Endothelial cell of umbilical vein (primary cell): ENCODE measurements around the gene PKN2.

Experiments
- EZH2 ChIP-seq: IDR thresholded peaks from 2 replicates; pipeline ENCODE4 v1.6.1; 2012; ENCODE audit warnings: borderline replicate concordance, low read depth, mild to moderate bottlenecking, moderate library complexity, low read length, inconsistent platforms; ENCODE audit not compliant: severe bottlenecking
- FOS ChIP-seq: IDR thresholded peaks from 2 replicates; pipeline ENCODE4 v1.6.1; 2011; ENCODE audit warnings: mild to moderate bottlenecking, low read length, moderate library complexity, borderline replicate concordance; ENCODE audit not compliant: insufficient read depth
- GATA2 ChIP-seq: IDR thresholded peaks from 2 replicates; pipeline ENCODE4 v1.7.0; 2011; ENCODE audit warnings: low read depth, mild to moderate bottlenecking, moderate library complexity, mixed read lengths, low read length; ENCODE audit not compliant: insufficient read length, insufficient read depth
- JUN ChIP-seq: IDR thresholded peaks from 2 replicates; pipeline ENCODE4 v1.6.1; 2011; ENCODE audit warnings: borderline replicate concordance, low read depth; ENCODE audit not compliant: insufficient read length, insufficient read depth
- MYC ChIP-seq: IDR thresholded peaks from one replicate; pipeline ENCODE4 v1.6.1; 2011; ENCODE audit warnings: mild to moderate bottlenecking, low read depth, low read length
- POLR2A ChIP-seq: IDR thresholded peaks from 2 replicates; pipeline ENCODE4 v1.6.1; 2012; ENCODE audit warnings: low read depth, mild to moderate bottlenecking, control low read depth, low read length
- POLR2AphosphoS5 ChIP-seq: IDR thresholded peaks from 2 replicates; pipeline ENCODE4 v1.6.1; 2012; ENCODE audit warnings: low read depth, mild to moderate bottlenecking, control low read depth, low read length, moderate library complexity; ENCODE audit not compliant: insufficient read depth
- TF ChIP-seq, protein P1 (sequence below), 2 donors: IDR thresholded peaks; 1 replicate in 1 of 2; 2 replicates in 1 of 2; pipeline ENCODE4 v1.5.1; 2011; ENCODE audit warnings: low read length in 2 of 2, mild to moderate bottlenecking in 2 of 2, moderate library complexity in 2 of 2, control low read depth in 1 of 2, inconsistent platforms in 1 of 2, low read depth in 1 of 2; ENCODE audit not compliant: insufficient read depth in 1 of 2; ENCODE audit errors: extremely low read depth in 1 of 2
- TF ChIP-seq, protein P2 (sequence below): IDR thresholded peaks from 2 replicates; pipeline ENCODE4 v1.6.1; 2011; ENCODE audit not compliant: insufficient read depth, insufficient read length

DNA sequence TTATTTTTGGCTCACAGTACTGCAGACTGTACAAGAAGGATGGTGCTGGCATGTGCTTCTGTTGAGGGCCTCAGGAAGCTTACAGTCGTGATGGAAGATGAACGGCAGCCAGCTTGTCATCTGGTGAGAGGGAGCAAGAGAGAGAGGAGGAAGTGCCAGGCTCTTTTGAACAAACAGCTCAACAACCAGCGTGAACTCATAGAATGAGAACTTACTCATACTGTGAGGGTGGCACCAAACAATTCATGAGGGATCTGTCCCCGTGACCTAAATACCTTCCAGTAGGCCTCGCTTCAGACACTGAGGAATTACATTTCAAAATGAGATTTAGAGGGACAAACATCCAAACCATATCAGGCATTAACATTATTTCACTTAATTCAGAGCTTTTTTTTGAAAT, 84.7 kb downstream of the PKN2 start:
- TF ChIP-seq, protein P1, sequence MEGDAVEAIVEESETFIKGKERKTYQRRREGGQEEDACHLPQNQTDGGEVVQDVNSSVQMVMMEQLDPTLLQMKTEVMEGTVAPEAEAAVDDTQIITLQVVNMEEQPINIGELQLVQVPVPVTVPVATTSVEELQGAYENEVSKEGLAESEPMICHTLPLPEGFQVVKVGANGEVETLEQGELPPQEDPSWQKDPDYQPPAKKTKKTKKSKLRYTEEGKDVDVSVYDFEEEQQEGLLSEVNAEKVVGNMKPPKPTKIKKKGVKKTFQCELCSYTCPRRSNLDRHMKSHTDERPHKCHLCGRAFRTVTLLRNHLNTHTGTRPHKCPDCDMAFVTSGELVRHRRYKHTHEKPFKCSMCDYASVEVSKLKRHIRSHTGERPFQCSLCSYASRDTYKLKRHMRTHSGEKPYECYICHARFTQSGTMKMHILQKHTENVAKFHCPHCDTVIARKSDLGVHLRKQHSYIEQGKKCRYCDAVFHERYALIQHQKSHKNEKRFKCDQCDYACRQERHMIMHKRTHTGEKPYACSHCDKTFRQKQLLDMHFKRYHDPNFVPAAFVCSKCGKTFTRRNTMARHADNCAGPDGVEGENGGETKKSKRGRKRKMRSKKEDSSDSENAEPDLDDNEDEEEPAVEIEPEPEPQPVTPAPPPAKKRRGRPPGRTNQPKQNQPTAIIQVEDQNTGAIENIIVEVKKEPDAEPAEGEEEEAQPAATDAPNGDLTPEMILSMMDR (IDR thresholded peaks at IDR 0.05; ENCODE audit: extremely low read depth in 1 of 2, insufficient read depth in 1 of 2, low read depth in 1 of 2, low read length in 2 of 2): no peak
- TF ChIP-seq EZH2: no peak
- no peak for TF ChIP-seq POLR2AphosphoS5
- TF ChIP-seq POLR2A: no peak
- no peak for TF ChIP-seq MYC
- no peak for TF ChIP-seq JUN
- no peak for TF ChIP-seq GATA2
- TF ChIP-seq, protein P2, sequence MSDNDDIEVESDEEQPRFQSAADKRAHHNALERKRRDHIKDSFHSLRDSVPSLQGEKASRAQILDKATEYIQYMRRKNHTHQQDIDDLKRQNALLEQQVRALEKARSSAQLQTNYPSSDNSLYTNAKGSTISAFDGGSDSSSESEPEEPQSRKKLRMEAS: no peak
- TF ChIP-seq FOS: no peak
